Lung (tissue), 12 donors: ENCODE results near the gene POLD1. TPM values are rescaled to one million over a fixed set of nuclear protein-coding genes. Genes with fewer than 3 reads are reported as not detected.

ENCODE experiments used
- ATAC-seq: fragments of 200-7000 bp; cut with Tn5 transposase; one replicate; pipeline ENCODE4 v1.9.1; 2020; ENCODE audit warnings: moderate number of reproducible peaks; ENCODE audit not compliant: insufficient read depth, low FRiP score
- DNase-seq, 3 donors: peaks; one replicate each; pipeline ENCODE4 v3.0.0-alpha.2; 2013 to 2017
- H3K27ac ChIP-seq, 2 donors: one replicate each; pipeline ENCODE4 v1.5.1; 2013; ENCODE audit warnings: mild to moderate bottlenecking in 2 of 2, moderate library complexity in 2 of 2, control low read depth in 1 of 2, inconsistent platforms in 1 of 2, low read depth in 1 of 2, low read length in 1 of 2
- H3K27me3 ChIP-seq, 3 donors: one replicate each; pipeline ENCODE4 v1.5.1; 2013; ENCODE audit warnings: low read length in 2 of 3; ENCODE audit not compliant: control insufficient read depth in 3 of 3, insufficient read depth in 3 of 3
- H3K36me3 ChIP-seq, 4 donors: one replicate each; pipeline ENCODE4 v1.5.1; 2013; ENCODE audit warnings: low read length in 4 of 4, mild to moderate bottlenecking in 1 of 4, moderate library complexity in 1 of 4; ENCODE audit not compliant: control insufficient read depth in 4 of 4, insufficient read depth in 4 of 4
- H3K4me1 ChIP-seq, 5 donors: one replicate each; pipeline ENCODE4 v1.5.1; 2013; ENCODE audit warnings: low read length in 5 of 5, mild to moderate bottlenecking in 2 of 5, moderate library complexity in 1 of 5; ENCODE audit not compliant: control insufficient read depth in 5 of 5, insufficient read depth in 5 of 5
- H3K4me3 ChIP-seq: one replicate; pipeline ENCODE4 v1.5.1; 2013; ENCODE audit warnings: mild to moderate bottlenecking, control low read depth, moderate library complexity
- H3K9ac ChIP-seq, 2 donors: one replicate each; pipeline ENCODE4 v1.5.1; 2013; ENCODE audit warnings: low read length in 2 of 2, control low read depth in 1 of 2; ENCODE audit not compliant: insufficient read depth in 1 of 2
- H3K9me3 ChIP-seq, 4 donors: one replicate each; pipeline ENCODE4 v1.5.1; 2013; ENCODE audit warnings: low read length in 3 of 4, mild to moderate bottlenecking in 1 of 4, moderate library complexity in 1 of 4; ENCODE audit not compliant: control insufficient read depth in 4 of 4, insufficient read depth in 3 of 4
- WGBS, 2 donors: extraction: QIAGEN DNeasy Blood & Tissue Kit; methylation state at CpG; one replicate each; pipeline ENCODE4 v1.1.7; 2013; 5-methylcytosine and 5-hydroxymethylcytosine counted together
- polyA plus RNA-seq, 2 donors: library from polyadenylated mRNA; stranded (reverse); fragments of 200-250 nt; gene quantifications; one replicate each; pipeline ENCODE4 v1.2.1, GENCODE V29; 2013
- total RNA-seq, 2 donors: library from RNA; depleted of rRNA in 1 of 2; stranded (reverse); fragments of >200 nt in 1 of 2; gene quantifications; one replicate each; pipeline ENCODE4 v1.2.1, GENCODE V29; 2014 to 2021
- TF ChIP-seq, protein P1 (sequence below): IDR thresholded peaks from 2 replicates; pipeline ENCODE4 v1.5.1; 2012; ENCODE audit warnings: mild to moderate bottlenecking; ENCODE audit errors: control extremely low read depth, extremely low read depth
- donor health status: control.
- donor health status: control.
- donor health status: Bipolar disorder and iron deficiency.
- donor health status: healthy.
- donor health status: DM: yes; HTN: yes; CAD: no.

The POLD1 gene
- total and polyA plus RNA-seq, 4 donors, result 20.2 to 55.1 (median 39.0) TPM

DNA sequence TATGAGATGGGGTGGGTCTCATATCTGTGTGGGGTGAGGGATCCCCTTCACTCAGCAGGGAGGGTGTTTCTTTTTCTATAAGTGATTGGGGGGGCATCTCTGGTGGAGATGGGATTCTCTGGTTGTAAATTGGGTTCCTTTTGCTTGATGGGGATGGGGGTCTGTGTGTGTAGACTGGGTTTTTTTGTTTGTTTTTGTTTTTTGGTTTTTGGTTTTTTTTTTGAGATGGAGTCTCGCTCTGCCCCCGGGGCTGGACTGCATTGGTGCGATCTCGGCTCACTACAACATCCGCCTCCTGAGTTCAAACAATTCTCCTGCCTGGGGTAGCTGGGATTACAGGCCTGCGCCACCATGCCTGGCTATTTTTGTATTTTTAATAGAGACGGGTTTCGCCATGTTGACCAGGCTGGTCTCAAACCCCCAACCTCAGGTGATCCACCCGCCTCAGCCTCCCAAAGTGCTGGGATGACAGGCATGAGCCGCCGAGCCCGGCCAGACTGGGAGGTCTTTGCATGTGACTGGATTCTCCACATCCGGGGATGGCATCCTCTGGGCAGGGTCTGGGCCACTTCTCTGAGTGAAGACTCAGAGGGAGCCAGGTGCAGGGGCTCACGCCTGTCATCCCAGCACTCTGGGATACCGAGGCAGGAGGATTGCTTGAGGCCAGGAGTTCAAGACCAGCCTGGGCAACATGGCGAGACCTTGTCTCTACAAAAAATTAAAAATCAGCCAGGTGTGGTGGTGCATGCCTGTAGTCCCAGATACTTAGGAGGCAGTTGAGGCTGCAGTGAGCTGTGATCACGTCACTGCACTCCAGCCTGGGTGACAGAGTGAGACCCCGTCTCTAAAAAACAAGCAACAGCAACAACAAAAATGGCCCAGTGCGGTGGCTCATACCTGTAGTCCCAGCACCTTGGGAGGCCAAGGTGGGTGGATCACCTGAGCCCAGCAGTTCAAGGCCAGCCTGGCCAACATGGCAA is 49.3 kb downstream of the POLD1 start:
- Histone ChIP-seq H3K27me3 (peaks cover 0 to 7% (median 0%) of the 10 kb centered on the region in 3 donors), H3K27ac (no peak overlapping the region)

DNA sequence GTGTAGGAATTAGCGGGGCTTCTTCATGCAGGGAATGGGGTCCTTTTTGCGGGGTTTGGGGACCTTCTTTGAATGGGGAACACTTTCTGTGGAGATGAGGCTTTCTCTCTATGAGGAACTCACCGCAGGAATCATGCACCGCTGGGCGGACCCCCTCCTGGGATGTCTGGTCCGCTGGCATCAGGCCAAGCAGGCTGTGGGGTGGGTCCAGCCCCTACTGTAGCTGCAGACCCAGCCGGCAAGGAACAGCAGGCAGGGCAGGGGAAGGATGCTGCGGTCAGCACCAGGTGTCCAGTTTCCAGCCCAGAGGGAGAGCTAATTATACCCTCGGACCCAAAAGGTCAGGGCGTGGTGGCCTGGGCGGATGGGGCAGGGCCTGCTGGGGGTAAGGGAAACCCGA is 50.4 kb downstream of the POLD1 start:
- H3K27me3 ChIP-seq, result peaks cover 0 to 5% (median 0%) of the 10 kb centered on the region in 3 donors
- H3K9ac ChIP-seq, result no peak overlapping the region
- no peak overlapping the region for H3K27ac ChIP-seq
- DNase-seq (no peak), ATAC-seq (no peak)
- no peaks in the 10 kb centered on the region for H3K9me3 ChIP-seq
- H3K4me3 ChIP-seq, result no peak overlapping the region
- no peaks in the 10 kb centered on the region for H3K36me3 ChIP-seq
- peaks cover 0 to 16% (median 0%) of the 10 kb centered on the region in 5 donors for H3K4me1 ChIP-seq
- 47 to 55% methylated on average over 12 of the region's 12 CpGs for WGBS, 2 donors
- TF ChIP-seq, protein P1, sequence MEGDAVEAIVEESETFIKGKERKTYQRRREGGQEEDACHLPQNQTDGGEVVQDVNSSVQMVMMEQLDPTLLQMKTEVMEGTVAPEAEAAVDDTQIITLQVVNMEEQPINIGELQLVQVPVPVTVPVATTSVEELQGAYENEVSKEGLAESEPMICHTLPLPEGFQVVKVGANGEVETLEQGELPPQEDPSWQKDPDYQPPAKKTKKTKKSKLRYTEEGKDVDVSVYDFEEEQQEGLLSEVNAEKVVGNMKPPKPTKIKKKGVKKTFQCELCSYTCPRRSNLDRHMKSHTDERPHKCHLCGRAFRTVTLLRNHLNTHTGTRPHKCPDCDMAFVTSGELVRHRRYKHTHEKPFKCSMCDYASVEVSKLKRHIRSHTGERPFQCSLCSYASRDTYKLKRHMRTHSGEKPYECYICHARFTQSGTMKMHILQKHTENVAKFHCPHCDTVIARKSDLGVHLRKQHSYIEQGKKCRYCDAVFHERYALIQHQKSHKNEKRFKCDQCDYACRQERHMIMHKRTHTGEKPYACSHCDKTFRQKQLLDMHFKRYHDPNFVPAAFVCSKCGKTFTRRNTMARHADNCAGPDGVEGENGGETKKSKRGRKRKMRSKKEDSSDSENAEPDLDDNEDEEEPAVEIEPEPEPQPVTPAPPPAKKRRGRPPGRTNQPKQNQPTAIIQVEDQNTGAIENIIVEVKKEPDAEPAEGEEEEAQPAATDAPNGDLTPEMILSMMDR, result no peak

More for the DNA sequence above, 49.3 kb downstream of the POLD1 start:
- 83 to 85% methylated on average over 19 of the region's 19 CpGs for WGBS, 2 donors
- Histone ChIP-seq H3K4me1 (peaks cover 0 to 16% (median 0%) of the 10 kb centered on the region in 5 donors), H3K9ac (no peak overlapping the region), H3K9me3 (no peaks in the 10 kb centered on the region), H3K36me3 (no peaks in the 10 kb centered on the region), H3K4me3 (no peak overlapping the region)
- TF ChIP-seq, protein P1, result no peak
- ATAC-seq, result no peak
- DNase-seq, result no peak

DNA sequence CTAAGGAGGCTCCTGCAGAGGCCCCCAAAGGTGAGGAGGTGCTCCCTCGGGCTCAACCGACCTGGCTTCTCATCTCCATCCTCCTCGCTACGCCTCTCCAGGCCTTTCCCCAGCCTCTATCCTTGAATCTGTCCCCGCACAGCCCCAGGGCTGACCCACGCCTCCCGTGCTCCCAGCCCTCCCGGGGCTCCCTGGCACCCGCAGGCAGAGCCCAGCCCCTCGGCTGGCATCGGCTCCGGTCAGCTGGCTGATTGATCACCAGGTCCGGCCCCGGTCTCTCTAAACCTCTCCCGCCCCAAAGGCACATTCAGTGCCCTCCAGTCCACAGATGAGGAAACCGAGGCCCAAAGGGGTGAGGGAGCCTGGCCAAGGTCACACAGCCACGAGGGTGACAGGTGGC is 51.1 kb downstream of the POLD1 start:
- no peaks in the 10 kb centered on the region for H3K9me3 ChIP-seq
- H3K4me3 ChIP-seq, result no peak overlapping the region
- no peak for DNase-seq
- peaks cover 0 to 16% (median 0%) of the 10 kb centered on the region in 5 donors for H3K4me1 ChIP-seq
- TF ChIP-seq, protein P1, result no peak
- no peaks in the 10 kb centered on the region for H3K36me3 ChIP-seq
- H3K27me3 ChIP-seq, result peaks cover 0 to 4% (median 0%) of the 10 kb centered on the region in 3 donors
- WGBS, 2 donors, result 84% methylated on average over 17 of the region's 17 CpGs
- H3K27ac ChIP-seq, result no peak overlapping the region
- ATAC-seq, result no peak
- H3K9ac ChIP-seq, result no peak overlapping the region
